Neuron (in vitro differentiated cells): ENCODE data around the gene ZC3HAV1L.
"Not testable (repeated sequence)": the region's sequence is repeated elsewhere in the genome, so short reads cannot be mapped to it uniquely, and the experiment has no call there.

Source experiments
- H2AFZ ChIP-seq: one replicate; pipeline ENCODE4 v1.6.1; 2013; ENCODE audit warnings: low read depth, mild to moderate bottlenecking, inconsistent platforms, low read length, moderate library complexity
- H3K27me3 ChIP-seq: one replicate; pipeline ENCODE4 v1.6.1; 2013; ENCODE audit warnings: low read length; ENCODE audit not compliant: insufficient read depth
- H3K36me3 ChIP-seq: one replicate; pipeline ENCODE4 v1.6.1; 2013; ENCODE audit warnings: low read length; ENCODE audit not compliant: insufficient read depth
- H3K4me1 ChIP-seq: one replicate; pipeline ENCODE4 v1.6.1; 2013; ENCODE audit warnings: low read length; ENCODE audit not compliant: insufficient read depth
- H3K4me3 ChIP-seq: 2 replicates; pipeline ENCODE4 v1.5.1; 2013; ENCODE audit warnings: mild to moderate bottlenecking, low read length, moderate library complexity
- H3K9me3 ChIP-seq: one replicate; pipeline ENCODE4 v1.6.1; 2013; ENCODE audit warnings: low read length

The ZC3HAV1L gene

GRCh38 chr7:139068544-139069399 is 32.9 kb upstream of the ZC3HAV1L start:
- Histone ChIP-seq H3K27me3 (no peaks in the 10 kb centered on the region), H2AFZ (no peak overlapping the region), H3K36me3 (peaks cover 12% of the 10 kb centered on the region)

GRCh38 chr7:139066315-139066714 is 30.5 kb upstream of the ZC3HAV1L start:
- Histone ChIP-seq H3K36me3 (peaks cover 8% of the 10 kb centered on the region), H2AFZ (no peak overlapping the region), H3K4me3 (no peak overlapping the region), H3K9me3 (peaks cover 4% of the 10 kb centered on the region), H3K4me1 (no peaks in the 10 kb centered on the region), H3K27me3 (no peaks in the 10 kb centered on the region)

More at GRCh38 chr7:139068544-139069399, 32.9 kb upstream of the ZC3HAV1L start:
- Histone ChIP-seq H3K4me1 (no peaks in the 10 kb centered on the region), H3K4me3 (no peak overlapping the region), H3K9me3 (peaks cover 4% of the 10 kb centered on the region)

- no peak overlapping the region for H2AFZ ChIP-seq
- H3K4me3 ChIP-seq = no peak overlapping the region
- no peaks in the 10 kb centered on the region for H3K27me3 ChIP-seq
- peaks cover 4% of the 10 kb centered on the region for H3K9me3 ChIP-seq
- peaks cover 11% of the 10 kb centered on the region for H3K36me3 ChIP-seq
- no peaks in the 10 kb centered on the region for H3K4me1 ChIP-seq
Measured at GRCh38 chr7:139065323-139065722, 29.5 kb upstream of the ZC3HAV1L start.

- Histone ChIP-seq H3K9me3 (no peaks in the 10 kb centered on the region), H3K4me1 (no peaks in the 10 kb centered on the region), H3K27me3 (no peaks in the 10 kb centered on the region), H3K36me3 (peaks cover 3% of the 10 kb centered on the region), H3K4me3 (no peak overlapping the region), H2AFZ (no peak overlapping the region)
Measured at GRCh38 chr7:139061416-139061815, 25.6 kb upstream of the ZC3HAV1L start.

GRCh38 chr7:139060695-139061237 is 24.9 kb upstream of the ZC3HAV1L start:
- Histone ChIP-seq H3K27me3 (no peaks in the 10 kb centered on the region), H3K36me3 (peaks cover 3% of the 10 kb centered on the region)

GRCh38 chr7:139059905-139060304 is 24.1 kb upstream of the ZC3HAV1L start:
- Histone ChIP-seq H3K36me3 (peaks cover 3% of the 10 kb centered on the region), H2AFZ (no peak overlapping the region), H3K4me1 (no peaks in the 10 kb centered on the region), H3K4me3 (no peak overlapping the region), H3K27me3 (no peaks in the 10 kb centered on the region), H3K9me3 (no peaks in the 10 kb centered on the region)

More at GRCh38 chr7:139060695-139061237, 24.9 kb upstream of the ZC3HAV1L start:
- Histone ChIP-seq H3K4me1 (no peaks in the 10 kb centered on the region), H2AFZ (no peak overlapping the region), H3K4me3 (no peak overlapping the region), H3K9me3 (no peaks in the 10 kb centered on the region)

GRCh38 chr7:139058943-139059342 is 23.1 kb upstream of the ZC3HAV1L start:
- Histone ChIP-seq H3K36me3 (peaks cover 8% of the 10 kb centered on the region), H3K27me3 (no peaks in the 10 kb centered on the region), H3K4me1 (no peaks in the 10 kb centered on the region), H2AFZ (no peak overlapping the region), H3K9me3 (no peaks in the 10 kb centered on the region), H3K4me3 (no peak overlapping the region)

GRCh38 chr7:139055674-139056073 is 19.8 kb upstream of the ZC3HAV1L start:
- H3K36me3 ChIP-seq = peaks cover 6% of the 10 kb centered on the region
- H3K4me1 ChIP-seq = no peaks in the 10 kb centered on the region
- H2AFZ ChIP-seq = no peak overlapping the region
- no peaks in the 10 kb centered on the region for H3K9me3 ChIP-seq
- no peak overlapping the region for H3K4me3 ChIP-seq
- H3K27me3 ChIP-seq = no peaks in the 10 kb centered on the region

- not testable (repeated sequence) for H3K36me3 ChIP-seq, H3K4me3 ChIP-seq, H2AFZ ChIP-seq, H3K27me3 ChIP-seq, H3K9me3 ChIP-seq, H3K4me1 ChIP-seq
Measured at GRCh38 chr7:139054656-139055055, 18.8 kb upstream of the ZC3HAV1L start.

- H3K36me3 ChIP-seq = peaks cover 12% of the 10 kb centered on the region
- H3K4me1 ChIP-seq = no peaks in the 10 kb centered on the region
- no peak overlapping the region for H3K4me3 ChIP-seq
- no peak overlapping the region for H2AFZ ChIP-seq
- no peaks in the 10 kb centered on the region for H3K27me3 ChIP-seq
- no peaks in the 10 kb centered on the region for H3K9me3 ChIP-seq
Measured at GRCh38 chr7:139054101-139054500, 18.3 kb upstream of the ZC3HAV1L start.

- H3K9me3 ChIP-seq = no peaks in the 10 kb centered on the region
- no peaks in the 10 kb centered on the region for H3K4me1 ChIP-seq
- peaks cover 15% of the 10 kb centered on the region for H3K36me3 ChIP-seq
- no peak overlapping the region for H3K4me3 ChIP-seq
- no peaks in the 10 kb centered on the region for H3K27me3 ChIP-seq
- H2AFZ ChIP-seq = no peak overlapping the region
Measured at GRCh38 chr7:139051655-139052054, 15.8 kb upstream of the ZC3HAV1L start.

- H3K27me3 ChIP-seq = no peaks in the 10 kb centered on the region
- H3K36me3 ChIP-seq = peaks cover 17% of the 10 kb centered on the region
- H2AFZ ChIP-seq = no peak overlapping the region
- no peak overlapping the region for H3K4me3 ChIP-seq
- no peaks in the 10 kb centered on the region for H3K9me3 ChIP-seq
- H3K4me1 ChIP-seq = no peaks in the 10 kb centered on the region
Measured at GRCh38 chr7:139049936-139050335, 14.1 kb upstream of the ZC3HAV1L start.

- Histone ChIP-seq H3K36me3 (peaks cover 13% of the 10 kb centered on the region), H3K4me1 (no peaks in the 10 kb centered on the region), H3K4me3 (no peak overlapping the region), H3K27me3 (no peaks in the 10 kb centered on the region), H3K9me3 (no peaks in the 10 kb centered on the region), H2AFZ (no peak overlapping the region)
Measured at GRCh38 chr7:139049111-139049510, 13.3 kb upstream of the ZC3HAV1L start.
